Left hindlimb (tissue), 1 donor: Measurements from ENCODE around the gene TCF7.
"Not testable (repeated sequence)": the region's sequence is repeated elsewhere in the genome, so short reads cannot be mapped to it uniquely, and the experiment has no call there.

Source experiments
- DNase-seq: peaks from one replicate; pipeline ENCODE4 v3.0.0-alpha.2; 2018

Gene TCF7

GRCh38 chr5:134146651-134147518 is 32.4 kb downstream of the TCF7 start:
- DNase-seq = no peak

DNA sequence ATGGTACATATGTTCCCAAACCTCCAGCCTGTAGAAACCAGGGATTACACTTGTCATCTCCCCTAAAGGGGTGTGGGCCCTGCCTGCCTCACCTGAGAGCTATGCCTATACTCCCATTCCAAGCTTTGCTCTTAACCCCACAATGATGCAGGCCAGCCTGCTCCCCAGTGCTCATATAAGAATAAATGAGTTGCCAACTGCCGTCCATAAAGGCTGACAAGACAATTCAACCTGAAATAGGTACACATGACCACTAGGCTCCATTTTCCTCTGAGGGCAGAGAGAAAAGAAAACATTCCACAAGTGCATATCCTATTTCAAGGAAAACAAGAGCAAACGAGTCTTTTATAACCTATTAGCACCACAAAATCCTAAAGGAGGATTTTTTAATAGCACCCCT is 33.8 kb downstream of the TCF7 start:
- no peak for DNase-seq

DNA sequence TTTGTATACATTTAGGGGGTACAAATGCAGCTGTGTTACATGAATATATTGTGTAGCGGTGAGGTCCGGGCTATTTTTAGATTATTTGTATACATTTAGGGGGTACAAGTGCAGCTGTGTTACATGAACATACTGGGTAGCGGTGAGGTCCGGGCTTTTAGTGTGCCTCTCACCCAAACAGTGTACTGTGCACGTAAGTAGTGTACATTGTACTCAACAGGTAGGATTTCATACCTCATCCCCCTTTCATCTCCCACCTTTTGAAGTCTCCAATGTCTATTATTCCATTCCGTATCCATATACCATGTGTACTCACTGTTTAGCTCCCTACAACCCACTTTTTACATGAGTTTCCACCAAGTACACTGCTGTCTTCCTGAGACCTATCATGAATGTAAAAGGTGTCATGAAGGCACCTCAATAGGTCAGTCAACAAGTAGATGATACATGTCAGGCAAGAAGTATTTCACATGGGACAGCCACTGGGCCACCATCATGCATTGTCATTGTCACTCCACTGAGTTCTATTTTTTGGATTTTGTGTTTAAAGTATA is 34.6 kb downstream of the TCF7 start:
- no peak for DNase-seq

GRCh38 chr5:134149571-134150303 is 35.3 kb downstream of the TCF7 start:
- no peak for DNase-seq

DNA sequence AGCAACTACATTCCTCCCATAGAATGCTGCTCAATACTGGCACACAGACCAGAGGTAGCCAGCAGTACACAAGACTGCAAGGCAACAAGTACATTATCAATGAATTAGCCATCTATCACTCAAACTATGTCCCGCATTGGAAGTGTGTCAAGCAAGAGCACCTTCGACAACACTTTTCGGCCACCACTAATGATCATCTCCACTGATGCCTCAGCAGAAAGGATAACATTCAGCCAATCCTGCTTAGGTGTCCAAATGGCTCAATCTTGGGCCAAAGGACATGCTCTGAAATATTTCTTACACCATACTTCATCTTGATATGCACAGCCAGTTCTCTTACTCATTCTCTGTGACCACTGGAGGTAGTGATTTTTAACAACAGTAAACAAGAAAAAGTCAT is 37.2 kb downstream of the TCF7 start:
- no peak for DNase-seq

GRCh38 chr5:134152173-134152832 is 37.8 kb downstream of the TCF7 start:
- not testable (repeated sequence) for DNase-seq

- no peak for DNase-seq
Measured at GRCh38 chr5:134153241-134153640, 38.8 kb downstream of the TCF7 start.

DNA sequence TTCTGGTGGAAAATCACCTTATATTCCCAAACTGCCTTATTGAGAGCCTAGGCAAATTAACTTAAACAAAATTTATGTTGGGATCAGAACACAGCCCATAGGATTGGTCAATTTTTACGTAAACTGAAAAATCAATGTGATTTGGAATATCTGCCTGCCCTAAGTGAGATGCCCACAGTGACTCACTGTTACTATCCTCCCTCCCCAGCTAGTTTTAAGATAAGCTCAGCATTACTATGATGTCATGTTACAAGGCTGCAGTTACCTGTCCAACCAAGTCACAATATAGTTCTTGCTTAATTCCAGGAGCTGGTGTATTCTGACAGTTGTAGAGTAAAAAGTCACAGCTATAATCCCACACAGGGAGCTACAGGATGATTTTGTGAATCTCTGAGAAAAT is 39.2 kb downstream of the TCF7 start:
- DNase-seq = no peak

GRCh38 chr5:134161513-134162395 is 47.3 kb downstream of the TCF7 start:
- no peak for DNase-seq

DNA sequence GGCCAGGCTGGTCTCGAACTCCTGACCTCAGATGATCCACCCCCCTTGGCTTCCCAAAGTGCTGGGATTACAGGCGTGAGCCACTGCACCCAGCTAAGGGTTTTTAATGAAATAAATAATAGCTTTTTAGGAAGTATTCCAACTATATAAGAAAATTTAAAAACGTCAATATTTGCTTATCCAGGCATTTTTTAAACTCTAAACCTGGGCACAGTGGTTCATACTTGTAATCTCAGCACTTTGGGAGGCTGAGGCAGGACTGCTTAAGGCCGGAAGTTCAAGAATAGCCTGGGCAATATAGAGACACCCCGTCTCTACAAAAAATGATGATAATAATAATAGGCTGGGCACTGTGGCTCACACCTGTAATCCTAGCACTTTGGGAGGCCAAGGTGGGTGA is 48.1 kb downstream of the TCF7 start:
- DNase-seq = no peak

- no peak for DNase-seq
Measured at GRCh38 chr5:134171972-134172371, 57.5 kb downstream of the TCF7 start.

GRCh38 chr5:134174841-134175839 is 60.7 kb downstream of the TCF7 start:
- no peak for DNase-seq

DNA sequence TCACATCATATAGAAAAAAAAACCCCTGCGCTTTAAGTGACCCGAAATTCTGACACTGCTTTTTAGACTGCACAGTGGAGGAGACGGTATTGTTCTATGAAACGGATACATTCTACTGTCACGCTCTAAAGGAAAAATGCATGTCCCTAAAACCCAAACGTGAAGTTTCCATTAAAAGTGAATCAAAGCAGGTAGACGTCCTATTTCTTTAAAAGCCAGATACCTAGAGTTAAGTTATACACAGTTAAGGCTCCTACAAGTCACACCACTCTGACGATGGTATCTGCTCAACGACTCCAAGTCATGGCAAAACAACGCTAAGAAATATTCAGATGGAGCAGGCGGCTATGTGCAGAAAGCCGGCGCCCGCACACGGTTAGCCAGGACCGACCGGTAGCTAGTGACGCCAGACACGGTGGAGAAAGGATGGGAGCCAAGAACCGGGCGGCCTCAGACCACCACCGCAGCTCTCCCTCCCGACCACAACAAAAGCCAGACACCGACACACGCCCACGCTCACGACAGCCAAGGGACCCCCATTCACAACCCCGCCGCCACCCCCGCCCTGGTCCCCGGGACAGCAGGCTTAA is 61.5 kb downstream of the TCF7 start:
- DNase-seq = no peak

GRCh38 chr5:134176511-134177368 is 62.3 kb downstream of the TCF7 start, which contains the start of gene SKP1:
TSS of gene SKP1 (minus strand) at chr5:134176950. CDS start at chr5:134174022, 2,928 bp downstream.
- peak; percentile 88 for DNase-seq

DNA sequence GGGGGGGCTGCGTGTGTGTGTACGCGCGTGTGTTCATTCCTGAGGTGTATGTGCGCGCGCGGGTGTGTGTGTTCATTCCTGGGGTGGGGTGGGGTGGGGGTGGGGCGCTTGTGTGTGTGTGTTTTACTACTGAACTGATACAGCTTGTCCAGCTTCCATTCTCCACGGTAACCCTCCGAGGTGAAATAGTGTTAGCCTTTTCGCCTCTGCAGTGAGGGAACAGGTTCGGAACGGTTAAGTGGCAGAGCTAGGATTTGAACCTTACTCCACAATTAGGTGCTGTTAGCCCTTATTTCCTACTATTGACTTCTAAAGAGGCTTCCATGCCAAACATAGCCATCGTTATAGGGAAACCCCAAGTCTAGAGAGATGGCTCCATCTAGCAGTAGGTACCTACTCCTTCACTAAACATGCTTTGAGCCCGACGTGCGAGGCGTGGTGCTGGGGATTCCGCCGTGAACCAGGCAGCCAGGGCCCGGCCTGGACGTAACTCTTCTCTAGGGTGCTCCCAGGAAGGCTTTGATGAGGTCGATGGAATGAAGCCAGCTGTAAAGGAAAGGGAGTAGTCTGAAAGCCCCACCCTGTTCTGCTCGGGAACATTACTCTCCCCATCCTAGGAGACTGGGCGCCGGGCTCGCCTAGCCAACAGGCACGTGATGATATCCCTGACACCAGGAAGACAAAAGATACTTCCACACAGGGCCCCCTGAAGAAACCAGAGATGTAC is 63.1 kb downstream of the TCF7 start:
- DNase-seq = peak; percentile 40

- DNase-seq = no peak
Measured at GRCh38 chr5:134178096-134178419, 63.6 kb downstream of the TCF7 start.

GRCh38 chr5:134183481-134183880 is 69.0 kb downstream of the TCF7 start:
- DNase-seq = no peak
